Sigmoid colon (tissue), 4 donors: ENCODE data around the gene SMIM10L2A.

ENCODE experiments used
- CTCF ChIP-seq, 4 experiments: fragments of 450-650 bp in 3 of 4; fragments of 200-600 bp in 1 of 4; IDR thresholded peaks; one replicate each; pipeline ENCODE4 v1.5.1; 2016 to 2019; ENCODE audit warnings: antibody characterized with exemption in 4 of 4, mild to moderate bottlenecking in 3 of 4, moderate library complexity in 2 of 4
- EP300 ChIP-seq, 4 donors: sonication (generic); formaldehyde crosslinking; IDR thresholded peaks; one replicate each; pipeline ENCODE4 v1.6.1; 2017; ENCODE audit warnings: antibody characterized with exemption in 4 of 4
- POLR2A ChIP-seq, 2 donors: fragments of 450-650 bp; IDR thresholded peaks; one replicate each; pipeline ENCODE4 v1.6.1; 2016; ENCODE audit warnings: antibody characterized with exemption in 2 of 2, mild to moderate bottlenecking in 2 of 2, moderate library complexity in 2 of 2
- POLR2AphosphoS5 ChIP-seq, 4 donors: sonication (generic); formaldehyde crosslinking; IDR thresholded peaks; one replicate each; pipeline ENCODE4 v1.6.1; 2017; ENCODE audit warnings: antibody characterized with exemption in 4 of 4

GRCh38 chrX:135436456-135436855 lies 14.7 kb downstream of the SMIM10L2A start:
- no peak for TF ChIP-seq CTCF (IDR thresholded peaks at IDR 0.05)
- TF ChIP-seq POLR2A (IDR thresholded peaks at IDR 0.05): no peak
- TF ChIP-seq EP300 (IDR thresholded peaks at IDR 0.05): no peak
- TF ChIP-seq POLR2AphosphoS5 (IDR thresholded peaks at IDR 0.05): no peak
